ENCODE data around the gene ITPRID1. TPM values are rescaled to one million over a fixed set of nuclear protein-coding genes. Genes with fewer than 3 reads are reported as not detected.

The ITPRID1 gene
- total RNA-seq, 1 donor from 2014 or later: not detected

DNA sequence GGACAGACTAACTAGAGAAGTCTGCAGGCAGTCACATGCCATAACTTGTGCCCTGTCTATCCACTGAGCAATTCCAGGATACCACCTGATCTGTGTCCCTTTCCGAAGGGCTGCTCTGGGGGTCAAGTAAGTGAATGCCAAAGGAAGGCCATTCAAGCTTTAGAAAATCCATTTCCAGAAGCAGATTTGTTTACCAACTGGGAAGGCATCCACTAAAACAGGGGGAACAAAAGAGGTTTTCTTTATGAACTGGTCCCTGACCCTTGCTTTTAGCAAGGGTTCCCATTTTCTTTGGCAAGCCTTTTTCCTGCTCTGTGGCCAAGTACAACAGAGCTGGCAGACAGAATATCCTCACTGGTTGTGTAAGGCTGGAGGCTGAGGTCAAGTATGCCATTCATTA, 36.5 kb downstream of the ITPRID1 start:
- Histone ChIP-seq H3K36me3 (no peaks in the 10 kb centered on the region), H3K9me3 (no peaks in the 10 kb centered on the region), H3K27me3 (no peaks in the 10 kb centered on the region), H3K4me1 (no peaks in the 10 kb centered on the region), H3K27ac (no peak overlapping the region), H3K4me3 (no peak overlapping the region)
- no peak for DNase-seq (ENCODE audit: extremely low spot score in 2 of 2)
- intact Hi-C loops (cut with DNase I): no loop called here
- TF ChIP-seq CTCF (IDR thresholded peaks at IDR 0.05): no peak
- TF ChIP-seq POLR2A (IDR thresholded peaks at IDR 0.05): no peak
- TF ChIP-seq POLR2AphosphoS5 (IDR thresholded peaks at IDR 0.05; ENCODE audit: insufficient read depth in 1 of 2, low read depth in 1 of 2): no peak

DNA sequence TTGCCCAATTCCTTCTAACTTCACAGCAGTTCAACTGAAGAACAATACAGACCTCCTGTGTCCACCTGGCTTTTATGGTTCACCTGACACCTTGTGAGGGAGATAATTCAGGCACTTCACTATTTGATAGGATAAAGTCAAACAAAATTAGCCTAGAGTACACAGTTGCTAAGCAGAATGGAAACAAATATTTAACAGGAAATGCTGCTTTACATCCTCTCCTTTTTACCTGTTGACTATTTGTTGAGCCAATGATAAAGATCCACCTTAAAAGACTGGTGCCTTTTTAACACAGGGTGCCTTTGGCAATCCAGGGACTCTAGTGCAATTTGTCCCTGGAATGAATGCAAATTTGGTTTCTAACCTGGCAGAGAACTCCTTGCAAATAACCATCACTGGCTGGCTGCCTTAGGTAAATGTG, 39.8 kb downstream of the ITPRID1 start:
- no peaks in the 10 kb centered on the region for H3K27me3 ChIP-seq
- no peak overlapping the region for H3K4me3 ChIP-seq
- intact Hi-C loops (cut with DNase I): no loop called here
- no peaks in the 10 kb centered on the region for H3K9me3 ChIP-seq
- H3K4me1 ChIP-seq: no peaks in the 10 kb centered on the region
- H3K36me3 ChIP-seq: no peaks in the 10 kb centered on the region
- DNase-seq (ENCODE audit: extremely low spot score in 2 of 2): no peak
- no peak for TF ChIP-seq CTCF (IDR thresholded peaks at IDR 0.05)
- TF ChIP-seq POLR2A (IDR thresholded peaks at IDR 0.05): no peak
- TF ChIP-seq POLR2AphosphoS5 (IDR thresholded peaks at IDR 0.05; ENCODE audit: insufficient read depth in 1 of 2, low read depth in 1 of 2): no peak
- no peak overlapping the region for H3K27ac ChIP-seq

DNA sequence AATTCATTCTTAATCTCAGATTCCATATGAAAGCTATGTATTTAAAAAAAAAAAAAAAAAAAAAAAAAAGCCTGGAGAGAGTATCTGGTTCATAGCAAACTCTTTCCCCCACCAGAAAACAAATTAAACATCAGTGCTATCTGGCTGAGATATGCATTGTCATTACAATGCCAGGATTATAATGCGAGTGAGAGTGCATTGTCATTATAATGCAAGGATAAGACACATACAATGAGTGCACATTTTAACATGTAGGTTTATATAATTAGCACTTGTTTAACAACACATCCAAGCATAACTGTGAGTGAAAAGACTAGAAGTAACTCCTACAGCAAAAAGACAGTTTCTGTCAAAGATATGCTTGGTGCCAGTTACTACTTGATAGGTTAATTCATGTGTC, 48.1 kb downstream of the ITPRID1 start:
- H3K27me3 ChIP-seq: no peaks in the 10 kb centered on the region
- TF ChIP-seq POLR2AphosphoS5 (IDR thresholded peaks at IDR 0.05; ENCODE audit: insufficient read depth in 1 of 2, low read depth in 1 of 2) (no peak), POLR2A (IDR thresholded peaks at IDR 0.05) (no peak), CTCF (IDR thresholded peaks at IDR 0.05) (no peak)
- H3K4me3 ChIP-seq: no peak overlapping the region
- no peak overlapping the region for H3K27ac ChIP-seq
- H3K36me3 ChIP-seq: no peaks in the 10 kb centered on the region
- no peaks in the 10 kb centered on the region for H3K9me3 ChIP-seq
- no peaks in the 10 kb centered on the region for H3K4me1 ChIP-seq
- intact Hi-C loops (cut with DNase I): no loop called here
- DNase-seq (ENCODE audit: extremely low spot score in 2 of 2): no peak

DNA sequence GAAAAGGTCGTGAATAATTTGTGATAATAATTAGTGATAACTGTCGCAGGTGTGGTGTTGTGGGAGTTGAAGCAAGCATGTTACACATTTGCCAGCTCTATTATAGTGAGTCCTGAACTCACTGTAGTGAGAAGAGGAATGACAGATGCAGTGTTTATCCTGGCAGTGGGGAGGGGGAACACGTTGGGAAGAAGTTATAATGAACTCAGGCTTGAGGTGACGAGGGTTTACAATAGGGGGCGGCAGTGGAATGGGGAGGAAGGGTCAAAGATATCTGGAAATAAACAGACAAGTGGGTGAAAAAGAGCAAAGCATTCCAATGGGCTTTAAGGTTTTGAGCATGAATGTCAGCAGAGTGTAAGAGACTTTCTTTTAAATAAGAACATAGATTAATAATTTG, 49.6 kb downstream of the ITPRID1 start:
- TF ChIP-seq CTCF (IDR thresholded peaks at IDR 0.05) (no peak), POLR2AphosphoS5 (IDR thresholded peaks at IDR 0.05; ENCODE audit: insufficient read depth in 1 of 2, low read depth in 1 of 2) (no peak), POLR2A (IDR thresholded peaks at IDR 0.05) (no peak)
- Histone ChIP-seq H3K27ac (no peak overlapping the region), H3K4me1 (no peaks in the 10 kb centered on the region), H3K36me3 (no peaks in the 10 kb centered on the region), H3K27me3 (no peaks in the 10 kb centered on the region), H3K9me3 (no peaks in the 10 kb centered on the region), H3K4me3 (no peak overlapping the region)
- intact Hi-C loops (cut with DNase I): no loop called here
- no peak for DNase-seq (ENCODE audit: extremely low spot score in 2 of 2)

- TF ChIP-seq CTCF (IDR thresholded peaks at IDR 0.05): no peak
- no peak for TF ChIP-seq POLR2A (IDR thresholded peaks at IDR 0.05)
- no peak for TF ChIP-seq POLR2AphosphoS5 (IDR thresholded peaks at IDR 0.05; ENCODE audit: insufficient read depth in 1 of 2, low read depth in 1 of 2)
- intact Hi-C loops (cut with DNase I): no loop called here
- H3K36me3 ChIP-seq: no peaks in the 10 kb centered on the region
- H3K9me3 ChIP-seq: no peaks in the 10 kb centered on the region
- no peak overlapping the region for H3K27ac ChIP-seq
- no peak overlapping the region for H3K4me3 ChIP-seq
- no peaks in the 10 kb centered on the region for H3K27me3 ChIP-seq
- DNase-seq (ENCODE audit: extremely low spot score in 2 of 2): no peak
- no peaks in the 10 kb centered on the region for H3K4me1 ChIP-seq
Measured at GRCh38 chr7:31563951-31564350, 50.1 kb downstream of the ITPRID1 start.

Data from vagina (tissue), 2 donors.